CD4-positive, alpha-beta T cell treated with Interleukin-4 for 1 hour (primary cell): ENCODE data around the gene ITIH5.
"Not testable (repeated sequence)": the region's sequence is repeated elsewhere in the genome, so short reads cannot be mapped to it uniquely, and the experiment has no call there.

ENCODE experiments used
- DNase-seq, 2 donors: peaks; one replicate each; pipeline ENCODE4 v3.0.0-alpha.2; 2020 to 2022

ITIH5 gene

GRCh38 chr10:7666253-7667023, at the start of gene ITIH5:
Gene ITIH5 (minus strand): TSS chr10:7666966. CDS start chr10:7666892, 74 bp downstream.
- DNase-seq = no peak

- DNase-seq = no peak
These were observed 48.7 kb upstream of the ITIH5 start for GRCh38 chr10:7715515-7715914.

GRCh38 chr10:7711075-7711474, 44.3 kb upstream of the ITIH5 start:
- DNase-seq = not testable (repeated sequence)

- no peak for DNase-seq
These were observed 43.7 kb upstream of the ITIH5 start for GRCh38 chr10:7710446-7710845.

- no peak for DNase-seq
These were observed 42.1 kb upstream of the ITIH5 start for GRCh38 chr10:7708832-7709231.

GRCh38 chr10:7707858-7708622, 41.3 kb upstream of the ITIH5 start:
- no peak for DNase-seq

GRCh38 chr10:7707102-7707501, 40.3 kb upstream of the ITIH5 start:
- DNase-seq = no peak

- no peak for DNase-seq
These were observed 39.8 kb upstream of the ITIH5 start for GRCh38 chr10:7706534-7707073.

GRCh38 chr10:7705341-7705740, 38.6 kb upstream of the ITIH5 start:
- DNase-seq = no peak

GRCh38 chr10:7704071-7705016, 37.6 kb upstream of the ITIH5 start:
- DNase-seq = no peak

GRCh38 chr10:7703140-7703539, 36.4 kb upstream of the ITIH5 start, which contains the start of gene ITIH2:
Gene ITIH2 (plus strand): TSS chr10:7703316. CDS start chr10:7703435, 119 bp downstream.
- DNase-seq = no peak

- no peak for DNase-seq
These were observed 35.6 kb upstream of the ITIH5 start for GRCh38 chr10:7702288-7702812.

GRCh38 chr10:7701158-7701742, 34.5 kb upstream of the ITIH5 start:
- DNase-seq = no peak

GRCh38 chr10:7700577-7701125, 33.9 kb upstream of the ITIH5 start:
- DNase-seq = no peak

GRCh38 chr10:7697426-7697825, 30.7 kb upstream of the ITIH5 start:
- no peak for DNase-seq

- DNase-seq = no peak
These were observed 29.8 kb upstream of the ITIH5 start for GRCh38 chr10:7696545-7696944.

GRCh38 chr10:7693194-7693593, 26.4 kb upstream of the ITIH5 start:
- DNase-seq = not testable (repeated sequence)

- DNase-seq = not testable (repeated sequence)
These were observed 25.6 kb upstream of the ITIH5 start for GRCh38 chr10:7692368-7692767.

- DNase-seq = not testable (repeated sequence)
These were observed 24.3 kb upstream of the ITIH5 start for GRCh38 chr10:7690885-7691597.

GRCh38 chr10:7689591-7689990, 22.8 kb upstream of the ITIH5 start:
- no peak for DNase-seq
